HEK293 (cell line): ENCODE results near the gene LBH.

Experiments used
- CTCF ChIA-PET: fragments of 350-600 bp; formaldehyde crosslinking; extraction: SDS; loops from one replicate; lab custom pipeline; 2021; ENCODE audit warnings: antibody characterized with exemption; lab: Yijun Ruan, JAX
- POLR2A ChIA-PET: fragments of 300-600 bp; formaldehyde crosslinking; extraction: SDS; loops from one replicate; lab custom pipeline; 2020; ENCODE audit warnings: antibody characterized with exemption, inconsistent platforms; lab: Yijun Ruan, JAX
- H3K27ac ChIP-seq: fragments of 200-500 bp; sonication (Bioruptor generic); 2 replicates; pipeline ENCODE4 v1.5.1; 2014; ENCODE audit warnings: low read depth, low read length, control low read depth, inconsistent platforms; ENCODE audit errors: extremely low read depth
- H3K36me3 ChIP-seq, 2 experiments: fragments of 200-500 bp in 1 of 2; sonication (Bioruptor generic) in 1 of 2; 1 replicate in 1 of 2; 2 replicates in 1 of 2; pipeline ENCODE4 v1.5.1; 2014 to 2017; ENCODE audit warnings: inconsistent platforms in 2 of 2, low read length in 2 of 2; ENCODE audit not compliant: control insufficient read depth in 2 of 2, insufficient read depth in 1 of 2
- H3K4me1 ChIP-seq: fragments of 200-500 bp; sonication (Bioruptor generic); 2 replicates; pipeline ENCODE4 v1.5.1; 2014; ENCODE audit warnings: mild to moderate bottlenecking, low read length, inconsistent platforms; ENCODE audit not compliant: control insufficient read depth, insufficient read depth
- H3K4me3 ChIP-seq: 2 replicates; pipeline ENCODE4 v1.5.1; 2011; ENCODE audit warnings: low read depth, mild to moderate bottlenecking, control low read depth, low read length, moderate library complexity
- H3K9me3 ChIP-seq: fragments of 200-500 bp; sonication (Bioruptor generic); 2 replicates; pipeline ENCODE4 v1.5.1; 2014; ENCODE audit warnings: low read depth, low read length, inconsistent platforms; ENCODE audit not compliant: control insufficient read depth, insufficient read depth
- BCL11B ChIP-seq: fragments of 450-650 bp; formaldehyde crosslinking; IDR thresholded peaks from 2 replicates; pipeline ENCODE4 v1.5.1; 2016; ENCODE audit warnings: low read depth, missing biosample characterization, missing genetic modification characterization
- EGR2 ChIP-seq: fragments of 450-650 bp; formaldehyde crosslinking; IDR thresholded peaks from 2 replicates; pipeline ENCODE4 v1.5.1; 2016; ENCODE audit warnings: low read depth, missing biosample characterization, missing genetic modification characterization
- GLIS2 ChIP-seq: fragments of 450-650 bp; formaldehyde crosslinking; IDR thresholded peaks from 2 replicates; pipeline ENCODE4 v1.5.1; 2016; ENCODE audit warnings: missing biosample characterization, missing genetic modification characterization
- KLF1 ChIP-seq: fragments of 450-650 bp; formaldehyde crosslinking; IDR thresholded peaks from 2 replicates; pipeline ENCODE4 v1.5.1; 2016; ENCODE audit warnings: missing biosample characterization, missing genetic modification characterization
- KLF8 ChIP-seq: fragments of 450-650 bp; formaldehyde crosslinking; IDR thresholded peaks from 2 replicates; pipeline ENCODE4 v1.5.1; 2016; ENCODE audit warnings: missing biosample characterization, missing genetic modification characterization
- OVOL3 ChIP-seq: fragments of 450-650 bp; formaldehyde crosslinking; IDR thresholded peaks from 2 replicates; pipeline ENCODE4 v1.5.1; 2016; ENCODE audit warnings: missing biosample characterization, missing genetic modification characterization
- PBX3 ChIP-seq: sonication (generic); formaldehyde crosslinking; IDR thresholded peaks from 2 replicates; pipeline ENCODE4 v1.8.1; 2022; ENCODE audit warnings: mild to moderate bottlenecking, moderate library complexity, missing genetic modification reagents
- PRDM6 ChIP-seq: fragments of 450-650 bp; formaldehyde crosslinking; IDR thresholded peaks from 2 replicates; pipeline ENCODE4 v1.5.1; 2017; ENCODE audit warnings: missing biosample characterization, missing genetic modification characterization
- SALL2 ChIP-seq: fragments of 450-650 bp; formaldehyde crosslinking; IDR thresholded peaks from 2 replicates; pipeline ENCODE4 v1.5.0; 2017; ENCODE audit warnings: missing biosample characterization, mild to moderate bottlenecking, missing genetic modification characterization, borderline replicate concordance
- TRIM28 ChIP-seq: IDR thresholded peaks from 2 replicates; pipeline ENCODE4 v1.6.1; 2011; ENCODE audit warnings: low read length, control low read depth, borderline replicate concordance
- TSHZ1 ChIP-seq: fragments of 450-650 bp; formaldehyde crosslinking; IDR thresholded peaks from 2 replicates; pipeline ENCODE4 v1.5.1; 2016; ENCODE audit warnings: missing biosample characterization, missing genetic modification characterization, borderline replicate concordance
- ZBTB17 ChIP-seq: fragments of 450-650 bp; formaldehyde crosslinking; IDR thresholded peaks from 2 replicates; pipeline ENCODE4 v1.5.1; 2016; ENCODE audit warnings: missing biosample characterization, missing genetic modification characterization
- ZBTB48 ChIP-seq: fragments of 450-650 bp; formaldehyde crosslinking; IDR thresholded peaks from 2 replicates; pipeline ENCODE4 v1.5.1; 2016; ENCODE audit warnings: missing biosample characterization, missing genetic modification characterization
- ZNF324 ChIP-seq: fragments of 450-650 bp; formaldehyde crosslinking; IDR thresholded peaks from 2 replicates; pipeline ENCODE4 v1.5.1; 2016; ENCODE audit warnings: missing biosample characterization, missing genetic modification characterization
- ZNF366 ChIP-seq: fragments of 450-650 bp; formaldehyde crosslinking; conservative IDR thresholded peaks from 2 replicates; pipeline ENCODE4 v1.5.1; 2016; ENCODE audit warnings: missing biosample characterization, missing genetic modification characterization
- ZNF585B ChIP-seq: fragments of 450-650 bp; formaldehyde crosslinking; IDR thresholded peaks from 2 replicates; pipeline ENCODE4 v1.5.1; 2016; ENCODE audit warnings: missing biosample characterization, missing genetic modification characterization
- ZNF670 ChIP-seq: fragments of 450-650 bp; formaldehyde crosslinking; IDR thresholded peaks from 2 replicates; pipeline ENCODE4 v1.5.1; 2016; ENCODE audit warnings: missing biosample characterization, missing genetic modification characterization, low read depth
- ZNF707 ChIP-seq: fragments of 450-650 bp; formaldehyde crosslinking; IDR thresholded peaks from 2 replicates; pipeline ENCODE4 v1.5.1; 2016; ENCODE audit warnings: missing biosample characterization, missing genetic modification characterization
- ZNF76 ChIP-seq: fragments of 450-650 bp; formaldehyde crosslinking; IDR thresholded peaks from 2 replicates; pipeline ENCODE4; 2016; ENCODE audit warnings: low read depth, missing biosample characterization, missing genetic modification characterization, borderline replicate concordance

LBH gene

GRCh38 chr2:30233271-30234009 is 2.1 kb downstream of the LBH start:
- Histone ChIP-seq H3K9me3 (no peaks in the 10 kb centered on the region), H3K27ac (no peak overlapping the region), H3K36me3 (peaks cover 0 to 33% of the 10 kb centered on the region in 2 experiments; a peak in 1 of 3 replicates), H3K4me3 (peak overlapping the region; percentile 76), H3K4me1 (peaks cover 8% of the 10 kb centered on the region)
- POLR2A ChIA-PET, result interaction anchor here (0.6 to 2.4 kb wide), 16 partner anchors 15 to 478 kb away, joined by 3 to 19 read pairs (median 5); partner anchors contain the start of gene YPEL5
- CTCF ChIA-PET, result interaction anchor here (0.5 to 7.3 kb wide), 11 partner anchors 13 to 478 kb away, joined by 3 to 35 read pairs (median 3); no protein-coding TSS in a partner anchor
- TF ChIP-seq SALL2 (tag by site-specific recombination) (no peak), ZNF366 (tag by site-specific recombination) (no peak), TRIM28 (no peak), PBX3 (no peak), PRDM6 (tag by site-specific recombination) (no peak), ZNF670 (tag by site-specific recombination) (no peak), GLIS2 (tag by site-specific recombination) (no peak), ZNF324 (no peak), BCL11B (tag by site-specific recombination) (no peak)

DNA sequence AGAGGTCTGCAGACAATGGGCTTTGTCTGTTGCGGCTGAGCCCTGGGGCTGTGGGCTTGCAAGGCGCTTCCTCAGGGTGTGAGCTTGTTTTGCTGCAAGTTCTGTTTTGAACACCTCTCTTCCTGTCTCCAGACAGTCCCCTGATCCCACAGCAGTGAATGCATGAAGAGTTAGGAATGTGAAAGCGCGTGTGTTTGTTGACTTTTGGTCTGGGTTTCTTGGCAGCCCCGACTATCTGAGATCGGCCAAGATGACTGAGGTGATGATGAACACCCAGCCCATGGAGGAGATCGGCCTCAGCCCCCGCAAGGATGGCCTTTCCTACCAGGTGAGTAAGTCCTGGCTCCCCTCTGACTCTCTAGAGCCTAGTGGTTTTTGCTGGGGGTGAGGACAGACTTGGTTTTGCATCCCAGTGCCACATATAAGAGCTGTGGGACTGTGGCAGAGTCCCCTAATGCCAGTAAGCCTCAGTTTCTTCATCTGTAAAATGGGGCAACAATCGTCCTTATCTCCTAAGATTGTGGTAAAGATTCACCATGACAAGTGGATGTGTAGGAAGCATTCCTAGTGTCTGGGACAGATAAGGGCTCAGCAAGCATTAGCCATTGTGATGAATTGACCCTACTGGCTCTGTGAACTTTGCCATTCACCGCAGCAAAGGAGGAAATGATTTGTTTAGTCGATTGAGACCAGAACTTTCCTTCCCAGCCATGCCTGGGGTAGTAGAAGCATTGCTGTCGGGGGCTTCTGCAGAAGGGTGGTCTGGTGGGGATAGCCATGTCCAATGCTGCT is 3.0 kb downstream of the LBH start:
- Histone ChIP-seq H3K36me3 (peaks cover 0 to 33% of the 10 kb centered on the region in 2 experiments; a peak in 1 of 3 replicates), H3K9me3 (no peaks in the 10 kb centered on the region), H3K27ac (no peak overlapping the region), H3K4me1 (peaks cover 8% of the 10 kb centered on the region), H3K4me3 (peak overlapping the region; percentile 17)
- ChIA-PET POLR2A (interaction anchor here (0.6 to 2.4 kb wide), 8 partner anchors 16 to 477 kb away, joined by 3 to 19 read pairs (median 4); partner anchors contain the start of gene YPEL5), CTCF (interaction anchor here (0.6 to 4.8 kb wide), 7 partner anchors 26 to 1188 kb away, joined by 3 to 22 read pairs (median 5); no protein-coding TSS in a partner anchor)
- TF ChIP-seq KLF1 (tag by site-specific recombination) (no peak), ZBTB17 (tag by site-specific recombination) (peak; percentile 48; the same call in 1 of the 2 replicates)

- ChIA-PET CTCF (interaction anchor here (0.6 to 4.8 kb wide), 6 partner anchors 9 to 1188 kb away, joined by 3 to 22 read pairs (median 4); no protein-coding TSS in a partner anchor), POLR2A (interaction anchor here (1.9 kb wide), 1 partner anchor 26 kb away, joined by 11 read pairs; no protein-coding TSS in a partner anchor)
- H3K36me3 ChIP-seq, result peaks cover 0 to 35% of the 10 kb centered on the region in 2 experiments; a peak in 1 of 3 replicates
- H3K27ac ChIP-seq, result no peak overlapping the region
- H3K4me3 ChIP-seq, result no peak overlapping the region
- H3K9me3 ChIP-seq, result no peaks in the 10 kb centered on the region
- peaks cover 8% of the 10 kb centered on the region for H3K4me1 ChIP-seq
- TF ChIP-seq OVOL3 (tag by site-specific recombination) (no peak), KLF8 (no peak), ZNF76 (no peak), ZNF585B (tag by site-specific recombination) (no peak), EGR2 (no peak), TSHZ1 (no peak), ZBTB48 (tag by site-specific recombination) (no peak), ZNF707 (no peak)
Observed at GRCh38 chr2:30235008-30235655, 3.8 kb downstream of the LBH start.
